AG10803 (cell line): ENCODE data around the gene HDHD5.

ENCODE experiments used
- DNase-seq: peaks from one replicate; pipeline ENCODE4 v3.0.0; 2010; ENCODE audit warnings: low read depth
- H3K4me3 ChIP-seq: 2 replicates; pipeline ENCODE4 v1.5.1; 2011; ENCODE audit warnings: mild to moderate bottlenecking, low read length, control low read depth
- TF ChIP-seq, protein P1 (sequence below): conservative IDR thresholded peaks from 2 replicates; pipeline ENCODE4 v1.5.1; 2011; ENCODE audit warnings: mild to moderate bottlenecking, low read length, control low read depth, inconsistent platforms

Gene HDHD5

DNA sequence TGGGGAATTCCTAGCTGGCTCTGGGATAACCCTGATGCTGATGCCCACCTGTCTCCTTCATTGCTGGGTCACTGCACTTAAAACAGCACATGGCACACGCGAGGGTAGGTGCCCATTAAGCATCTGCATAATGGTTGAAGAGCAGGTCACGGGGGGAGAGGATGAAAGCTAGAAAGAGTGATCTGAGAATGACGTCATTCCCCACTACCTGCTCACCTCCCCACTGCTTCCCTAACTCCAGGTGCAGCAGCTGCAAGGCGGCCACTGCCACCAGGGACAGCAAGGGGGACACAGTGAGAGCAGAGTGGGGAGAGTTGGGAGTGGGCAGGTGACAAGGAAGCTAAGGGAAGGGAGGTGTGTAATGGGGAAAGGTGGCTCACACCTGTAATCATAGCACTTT, 33.1 kb upstream of the HDHD5 start:
- TF ChIP-seq, protein P1, sequence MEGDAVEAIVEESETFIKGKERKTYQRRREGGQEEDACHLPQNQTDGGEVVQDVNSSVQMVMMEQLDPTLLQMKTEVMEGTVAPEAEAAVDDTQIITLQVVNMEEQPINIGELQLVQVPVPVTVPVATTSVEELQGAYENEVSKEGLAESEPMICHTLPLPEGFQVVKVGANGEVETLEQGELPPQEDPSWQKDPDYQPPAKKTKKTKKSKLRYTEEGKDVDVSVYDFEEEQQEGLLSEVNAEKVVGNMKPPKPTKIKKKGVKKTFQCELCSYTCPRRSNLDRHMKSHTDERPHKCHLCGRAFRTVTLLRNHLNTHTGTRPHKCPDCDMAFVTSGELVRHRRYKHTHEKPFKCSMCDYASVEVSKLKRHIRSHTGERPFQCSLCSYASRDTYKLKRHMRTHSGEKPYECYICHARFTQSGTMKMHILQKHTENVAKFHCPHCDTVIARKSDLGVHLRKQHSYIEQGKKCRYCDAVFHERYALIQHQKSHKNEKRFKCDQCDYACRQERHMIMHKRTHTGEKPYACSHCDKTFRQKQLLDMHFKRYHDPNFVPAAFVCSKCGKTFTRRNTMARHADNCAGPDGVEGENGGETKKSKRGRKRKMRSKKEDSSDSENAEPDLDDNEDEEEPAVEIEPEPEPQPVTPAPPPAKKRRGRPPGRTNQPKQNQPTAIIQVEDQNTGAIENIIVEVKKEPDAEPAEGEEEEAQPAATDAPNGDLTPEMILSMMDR: no peak
- no peak overlapping the region for H3K4me3 ChIP-seq
- DNase-seq: no peak

GRCh38 chr22:17191163-17191784, 32.2 kb upstream of the HDHD5 start:
- H3K4me3 ChIP-seq: no peak overlapping the region; the same call in 1 of the 2 replicates
- TF ChIP-seq, protein P1: no peak

DNA sequence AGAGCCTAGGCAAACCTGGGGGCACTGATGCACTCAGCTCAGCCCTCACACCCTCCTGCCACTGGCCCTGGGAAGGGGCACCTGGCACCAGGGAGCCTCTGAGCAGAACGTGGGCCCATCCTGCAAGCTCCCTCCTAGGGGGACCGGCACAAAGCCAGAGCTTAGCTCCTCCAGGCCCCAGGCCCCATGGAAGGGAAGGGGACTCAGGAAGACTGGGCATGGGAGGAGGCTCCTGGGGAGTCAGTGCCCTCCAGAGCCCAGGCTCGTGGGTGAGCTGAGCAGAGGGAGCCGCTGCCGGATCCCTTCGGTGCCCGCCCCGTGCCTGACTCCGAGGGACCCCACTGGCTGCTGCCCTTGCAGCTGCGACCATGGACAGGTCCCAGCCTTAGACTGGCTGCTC, 31.6 kb upstream of the HDHD5 start:
- DNase-seq: no peak
- H3K4me3 ChIP-seq: no peak overlapping the region
- TF ChIP-seq, protein P1: no peak

More at GRCh38 chr22:17191163-17191784, 32.2 kb upstream of the HDHD5 start:
- DNase-seq: peak; percentile 64

- TF ChIP-seq, protein P1: no peak
These were observed 17.6 kb upstream of the HDHD5 start for GRCh38 chr22:17176715-17177114.

DNA sequence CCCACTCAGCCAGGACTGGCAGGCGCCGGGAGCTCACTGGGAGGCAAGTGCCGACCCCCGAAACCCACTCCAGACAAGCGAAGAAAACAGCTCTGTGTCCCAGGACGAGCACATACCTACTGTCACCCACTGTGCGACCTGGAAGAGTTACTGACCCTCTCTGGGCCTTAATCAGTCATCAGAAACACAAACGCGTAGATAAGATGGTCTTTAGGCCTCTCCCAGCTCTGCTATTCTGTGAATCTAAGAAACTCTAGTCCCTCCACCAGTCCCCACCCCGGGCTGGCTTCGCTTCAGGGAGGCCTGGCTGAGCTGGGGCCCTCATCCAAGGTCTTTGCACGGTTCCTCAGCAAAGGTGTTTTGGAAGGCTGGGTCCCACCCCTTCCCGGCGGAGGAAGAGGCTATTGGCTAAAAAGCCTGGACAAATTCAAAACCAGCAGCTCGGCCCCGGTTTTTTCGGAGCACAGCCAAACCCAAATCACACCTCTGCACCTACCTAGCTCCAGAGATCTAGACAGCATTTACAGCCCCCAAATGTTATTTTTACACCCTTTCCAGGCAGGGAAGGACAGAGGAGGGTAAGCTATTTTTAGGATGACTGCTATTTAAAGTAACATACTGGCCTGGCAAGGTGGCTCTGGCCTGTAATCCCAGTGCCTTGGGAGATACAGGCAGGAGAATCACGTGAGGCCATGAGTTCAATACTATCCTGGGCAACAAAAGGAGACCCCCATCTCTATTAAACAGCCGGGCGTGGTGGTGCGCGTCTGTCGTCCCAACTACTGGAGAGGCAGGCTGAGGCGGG, 13.2 kb upstream of the HDHD5 start:
- TF ChIP-seq, protein P1: no peak
- peak overlapping the region; percentile 61 for H3K4me3 ChIP-seq
- no peak for DNase-seq

More at GRCh38 chr22:17176715-17177114, 17.6 kb upstream of the HDHD5 start:
- DNase-seq: no peak
- H3K4me3 ChIP-seq: no peak overlapping the region

DNA sequence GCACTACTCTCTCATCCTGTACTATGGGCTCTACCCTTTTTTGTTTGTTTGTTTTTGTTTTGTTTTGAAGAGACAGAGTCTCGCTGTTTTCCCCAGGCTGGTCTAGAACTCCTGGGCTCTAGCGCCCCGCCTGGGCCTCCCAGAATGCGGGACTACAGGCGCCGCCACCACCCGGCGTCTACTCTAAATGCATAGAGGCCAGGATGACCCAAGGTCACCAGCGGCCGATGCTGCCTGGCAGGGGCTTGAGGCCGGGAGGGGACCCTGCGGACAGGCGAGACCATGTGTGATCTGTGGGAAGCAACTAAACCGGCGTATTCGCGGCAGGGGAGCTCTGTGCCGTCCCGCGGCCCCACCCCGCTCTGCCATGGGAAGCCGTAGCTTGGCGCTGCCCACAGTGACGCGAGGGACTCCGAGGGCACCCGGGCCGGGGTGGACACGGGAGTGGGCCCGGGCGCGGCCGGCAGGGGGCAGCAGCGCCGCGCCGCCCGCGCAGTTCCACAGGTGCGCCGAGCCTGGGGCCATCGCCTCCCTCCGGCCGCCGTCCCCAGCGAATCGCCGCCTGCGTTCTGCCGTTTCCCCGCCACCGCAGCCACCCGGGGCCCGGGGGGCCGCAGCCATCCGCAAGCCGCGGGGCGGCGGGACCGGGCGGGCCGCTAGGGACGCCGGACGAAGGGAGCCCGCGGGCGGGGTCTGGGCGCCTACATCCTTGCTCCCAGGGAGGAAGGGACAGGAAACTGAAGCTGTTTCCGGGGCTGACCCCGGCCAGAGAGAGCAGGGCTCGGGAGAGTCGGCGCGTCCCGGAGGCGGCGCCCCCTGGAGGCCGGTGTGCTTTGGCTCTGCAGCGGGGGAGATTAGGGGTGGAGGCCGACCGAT, 12.3 kb upstream of the HDHD5 start:
- peak overlapping the region; percentile 75 for H3K4me3 ChIP-seq
- peak; percentile 90 for DNase-seq
- TF ChIP-seq, protein P1: peak; percentile 77
